GM12875 (cell line): ENCODE results near the gene COL19A1.

ENCODE experiments used
- H3K4me3 ChIP-seq: one replicate; pipeline ENCODE4 v1.5.1; 2011; ENCODE audit warnings: low read depth, low read length, control low read depth
- TF ChIP-seq, protein P1 (sequence below): IDR thresholded peaks from 2 replicates; pipeline ENCODE4 v1.5.1; 2011; ENCODE audit warnings: low read depth, mild to moderate bottlenecking, control low read depth, inconsistent platforms, low read length, moderate library complexity, borderline replicate concordance; ENCODE audit not compliant: insufficient read depth

The COL19A1 gene

DNA sequence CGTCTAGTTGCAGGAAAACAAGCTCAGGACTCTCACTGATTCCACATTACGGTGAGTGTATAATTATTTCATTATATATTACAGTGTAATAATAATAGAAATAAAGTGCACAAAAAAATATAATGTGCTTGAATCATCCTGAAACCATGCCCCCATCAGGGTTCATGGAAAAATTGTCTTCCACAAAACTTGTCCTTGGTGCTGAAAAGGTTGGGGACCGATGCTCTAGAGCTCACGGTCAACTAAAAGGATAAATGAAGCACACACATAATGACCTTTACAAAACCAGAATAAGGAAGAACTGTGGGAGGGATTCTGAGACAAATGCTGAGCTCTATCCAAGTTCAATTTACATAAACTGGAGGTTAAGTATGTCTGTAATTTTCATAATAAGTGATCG, 194.3 kb downstream of the COL19A1 start:
- TF ChIP-seq, protein P1, sequence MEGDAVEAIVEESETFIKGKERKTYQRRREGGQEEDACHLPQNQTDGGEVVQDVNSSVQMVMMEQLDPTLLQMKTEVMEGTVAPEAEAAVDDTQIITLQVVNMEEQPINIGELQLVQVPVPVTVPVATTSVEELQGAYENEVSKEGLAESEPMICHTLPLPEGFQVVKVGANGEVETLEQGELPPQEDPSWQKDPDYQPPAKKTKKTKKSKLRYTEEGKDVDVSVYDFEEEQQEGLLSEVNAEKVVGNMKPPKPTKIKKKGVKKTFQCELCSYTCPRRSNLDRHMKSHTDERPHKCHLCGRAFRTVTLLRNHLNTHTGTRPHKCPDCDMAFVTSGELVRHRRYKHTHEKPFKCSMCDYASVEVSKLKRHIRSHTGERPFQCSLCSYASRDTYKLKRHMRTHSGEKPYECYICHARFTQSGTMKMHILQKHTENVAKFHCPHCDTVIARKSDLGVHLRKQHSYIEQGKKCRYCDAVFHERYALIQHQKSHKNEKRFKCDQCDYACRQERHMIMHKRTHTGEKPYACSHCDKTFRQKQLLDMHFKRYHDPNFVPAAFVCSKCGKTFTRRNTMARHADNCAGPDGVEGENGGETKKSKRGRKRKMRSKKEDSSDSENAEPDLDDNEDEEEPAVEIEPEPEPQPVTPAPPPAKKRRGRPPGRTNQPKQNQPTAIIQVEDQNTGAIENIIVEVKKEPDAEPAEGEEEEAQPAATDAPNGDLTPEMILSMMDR = no peak
- H3K4me3 ChIP-seq = no peak overlapping the region

DNA sequence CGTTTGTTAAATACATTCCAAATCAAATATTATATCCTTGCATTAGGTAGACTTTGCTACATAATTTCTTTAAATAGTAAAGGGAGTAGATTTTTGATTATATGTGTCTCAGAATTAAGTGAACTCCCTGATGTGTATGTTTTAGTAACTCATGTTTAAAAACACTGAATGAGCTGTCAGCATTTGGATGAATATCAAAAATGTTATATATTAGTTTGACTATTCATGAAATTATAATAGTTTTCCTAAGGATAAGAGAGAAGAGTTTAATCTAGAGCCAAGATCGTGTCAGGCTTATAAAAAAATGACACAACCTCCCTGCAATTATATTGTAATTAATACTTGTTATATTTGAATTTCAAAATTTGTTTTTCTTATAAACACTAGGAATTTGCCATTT, 195.2 kb downstream of the COL19A1 start:
- TF ChIP-seq, protein P1 = no peak

DNA sequence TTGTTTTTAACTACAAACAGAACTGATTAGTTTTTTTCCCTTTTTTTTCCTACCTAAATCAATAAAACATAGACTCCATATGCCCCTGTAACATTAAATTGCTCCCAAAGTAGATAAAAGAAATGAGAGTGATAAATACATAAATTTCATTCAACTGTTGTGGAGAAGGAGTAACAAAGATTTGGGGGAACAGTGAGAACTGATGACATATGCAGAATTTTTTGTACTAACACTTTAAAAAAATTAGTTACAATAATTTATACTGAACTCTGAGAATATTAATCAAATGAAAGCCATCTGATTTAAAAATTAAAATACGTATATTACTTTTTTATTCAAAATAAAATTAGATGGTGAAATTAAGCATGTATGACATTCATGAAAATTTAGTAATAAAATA, 195.7 kb downstream of the COL19A1 start:
- TF ChIP-seq, protein P1 = no peak
- H3K4me3 ChIP-seq = no peak overlapping the region

More for the DNA sequence above, 195.2 kb downstream of the COL19A1 start:
- no peak overlapping the region for H3K4me3 ChIP-seq

DNA sequence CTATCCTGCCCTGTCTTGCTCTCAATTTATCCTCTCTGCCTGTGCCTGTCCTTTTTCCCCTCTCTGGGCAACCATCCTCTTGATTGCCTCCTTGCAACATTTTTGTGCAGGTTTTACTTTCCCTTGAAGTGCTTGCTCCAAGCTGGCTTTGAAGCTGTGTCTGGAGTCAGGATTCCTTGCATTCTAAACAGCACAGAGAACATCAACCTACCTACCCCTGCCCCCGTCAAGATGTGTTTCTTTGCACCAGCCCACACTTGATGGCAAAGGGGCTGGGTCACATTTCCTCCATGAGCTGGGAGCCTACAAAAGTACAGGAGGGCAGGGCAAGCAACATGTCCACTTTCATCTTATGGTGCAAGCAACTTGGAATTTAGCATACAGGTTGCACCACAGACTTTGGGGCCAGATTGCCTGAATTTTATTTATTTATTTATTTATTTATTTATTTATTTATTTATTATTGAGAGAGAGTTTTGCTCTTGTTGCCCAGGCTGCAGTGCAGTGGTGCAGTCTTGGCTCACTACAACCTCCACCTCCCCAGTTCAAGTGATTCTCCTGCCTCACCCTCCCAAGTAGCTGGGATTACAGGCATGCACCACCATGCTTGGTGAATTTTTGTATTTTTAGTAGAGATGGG, 206.3 kb downstream of the COL19A1 start:
- TF ChIP-seq, protein P1 = no peak
- H3K4me3 ChIP-seq = no peak overlapping the region

DNA sequence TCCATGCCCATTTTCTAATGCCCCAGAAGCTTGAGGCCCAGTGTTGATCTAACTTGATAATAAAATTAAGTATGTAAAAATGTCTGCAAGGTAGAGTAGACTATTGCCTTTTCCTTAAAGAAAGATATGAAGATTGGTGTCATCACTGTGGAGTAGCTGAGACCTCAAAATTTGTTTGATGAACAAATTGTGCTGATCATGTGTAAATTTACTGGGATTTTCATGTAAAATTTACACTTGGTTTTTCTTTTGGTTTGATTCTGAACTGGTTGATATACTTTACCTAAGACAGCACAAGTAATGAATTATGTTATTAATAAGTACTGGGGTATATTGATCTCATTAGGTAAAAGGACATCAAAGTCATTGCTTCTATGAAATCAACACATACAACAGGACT, 207.3 kb downstream of the COL19A1 start:
- TF ChIP-seq, protein P1 = no peak
- H3K4me3 ChIP-seq = no peak overlapping the region

DNA sequence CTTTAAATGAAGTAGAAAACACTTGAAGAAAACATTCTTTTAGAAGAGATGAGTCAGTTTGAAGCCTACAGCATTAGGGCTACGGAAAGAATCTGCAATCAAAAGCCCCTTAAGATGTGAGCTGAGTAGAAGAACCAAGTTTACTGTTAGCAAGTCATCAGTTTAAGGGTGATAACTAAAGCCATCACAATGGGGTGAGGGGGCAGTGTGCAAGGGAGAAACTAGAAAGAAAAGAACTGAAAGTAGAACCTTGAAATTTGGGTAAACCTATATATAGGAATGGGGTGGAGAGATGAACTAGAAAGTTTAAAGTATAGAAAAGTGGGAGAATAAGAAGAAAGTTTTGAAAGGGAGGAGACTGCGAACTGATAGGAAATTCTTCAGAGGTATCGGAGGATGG, 212.9 kb downstream of the COL19A1 start:
- TF ChIP-seq, protein P1 = no peak
- H3K4me3 ChIP-seq = no peak overlapping the region

DNA sequence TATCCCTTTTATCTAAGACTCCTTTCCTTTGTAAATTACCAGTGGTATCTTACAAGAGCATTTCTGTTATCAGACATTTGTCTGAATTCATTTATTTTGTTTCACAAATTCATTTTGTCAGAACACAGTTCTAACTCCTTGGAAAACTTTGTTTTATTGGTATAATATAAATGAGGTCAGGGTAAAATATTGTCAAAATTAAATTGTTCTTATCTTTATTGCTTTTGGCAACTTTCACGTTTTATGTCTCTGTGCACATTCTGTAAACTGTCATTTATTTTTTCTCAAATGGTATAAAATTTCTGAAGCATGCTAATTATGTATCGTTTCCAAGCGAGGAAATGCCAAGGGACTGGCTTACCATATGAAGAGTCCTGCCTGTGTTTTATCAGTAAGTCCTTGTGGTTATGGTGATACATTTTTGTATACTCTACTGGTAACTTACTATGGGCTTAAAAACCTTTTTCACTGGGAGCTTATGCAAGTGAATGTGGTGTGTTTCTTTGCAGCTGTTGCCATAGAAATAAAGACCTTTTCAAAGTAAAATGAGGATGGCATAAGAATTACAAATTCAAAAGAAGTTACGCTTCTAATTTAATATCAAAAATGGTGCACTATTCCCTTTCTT, 214.2 kb downstream of the COL19A1 start:
- H3K4me3 ChIP-seq = no peak overlapping the region
- TF ChIP-seq, protein P1 = no peak
